ENCODE results near the gene NALCN. TPM values are rescaled to one million over a fixed set of nuclear protein-coding genes. Genes with fewer than 3 reads are reported as not detected.

The NALCN gene
- total RNA-seq, 1 donor from 2014 or later: 0.12 TPM

DNA sequence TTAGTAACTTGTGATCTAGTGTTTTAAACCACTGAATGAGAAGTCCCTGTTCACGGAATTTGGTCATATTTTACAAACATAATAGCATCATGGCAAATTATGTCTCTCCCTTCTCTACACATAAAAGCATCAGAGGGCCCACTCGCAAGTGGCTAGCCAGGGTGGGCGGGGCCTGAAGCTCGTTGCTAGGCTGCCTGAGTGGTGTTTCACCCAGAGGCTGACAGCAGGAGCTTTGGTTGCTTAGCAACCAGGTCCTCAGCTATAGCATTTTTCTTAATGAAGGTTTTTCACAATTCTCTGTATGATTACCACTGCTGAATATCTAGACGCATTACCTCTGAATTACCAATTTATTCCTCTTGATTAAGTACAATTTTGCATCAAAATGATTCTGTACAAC, 126.5 kb downstream of the NALCN start:
- Mint-ChIP-seq H3K9me3 (ENCODE audit: low read depth) (no peaks in the 10 kb centered on the region), H3K4me1 (ENCODE audit: low read depth) (no peaks in the 10 kb centered on the region), H3K27ac (no peak overlapping the region), H3K27me3 (peaks cover 3% of the 10 kb centered on the region), H3K36me3 (ENCODE audit: insufficient read depth) (no peaks in the 10 kb centered on the region), H3K4me3 (ENCODE audit: low read depth) (no peak overlapping the region)
- TF ChIP-seq, protein P1, sequence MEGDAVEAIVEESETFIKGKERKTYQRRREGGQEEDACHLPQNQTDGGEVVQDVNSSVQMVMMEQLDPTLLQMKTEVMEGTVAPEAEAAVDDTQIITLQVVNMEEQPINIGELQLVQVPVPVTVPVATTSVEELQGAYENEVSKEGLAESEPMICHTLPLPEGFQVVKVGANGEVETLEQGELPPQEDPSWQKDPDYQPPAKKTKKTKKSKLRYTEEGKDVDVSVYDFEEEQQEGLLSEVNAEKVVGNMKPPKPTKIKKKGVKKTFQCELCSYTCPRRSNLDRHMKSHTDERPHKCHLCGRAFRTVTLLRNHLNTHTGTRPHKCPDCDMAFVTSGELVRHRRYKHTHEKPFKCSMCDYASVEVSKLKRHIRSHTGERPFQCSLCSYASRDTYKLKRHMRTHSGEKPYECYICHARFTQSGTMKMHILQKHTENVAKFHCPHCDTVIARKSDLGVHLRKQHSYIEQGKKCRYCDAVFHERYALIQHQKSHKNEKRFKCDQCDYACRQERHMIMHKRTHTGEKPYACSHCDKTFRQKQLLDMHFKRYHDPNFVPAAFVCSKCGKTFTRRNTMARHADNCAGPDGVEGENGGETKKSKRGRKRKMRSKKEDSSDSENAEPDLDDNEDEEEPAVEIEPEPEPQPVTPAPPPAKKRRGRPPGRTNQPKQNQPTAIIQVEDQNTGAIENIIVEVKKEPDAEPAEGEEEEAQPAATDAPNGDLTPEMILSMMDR (IDR thresholded peaks at IDR 0.05; ENCODE audit: unreplicated experiment): no peak
- peak; percentile 26 for DNase-seq (ENCODE audit: low spot score, unreplicated experiment)

DNA sequence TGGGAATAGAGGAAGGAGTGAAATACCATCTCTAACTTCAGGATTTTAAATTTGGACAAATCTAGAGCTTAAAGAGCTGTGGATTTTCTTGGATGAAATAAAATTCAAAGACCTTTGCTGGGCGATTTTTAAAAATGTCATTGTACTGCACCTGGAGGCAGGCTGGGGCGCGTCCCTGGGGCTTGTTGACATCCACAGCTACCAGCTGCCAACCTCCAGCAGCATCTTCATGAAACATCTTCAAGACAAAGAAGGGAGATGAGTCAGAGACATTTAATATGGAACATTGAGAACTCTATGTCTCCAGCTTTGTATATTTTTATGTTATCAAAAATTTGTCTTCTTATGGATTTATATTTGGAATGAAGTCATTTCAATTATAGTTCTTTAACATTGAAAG, 132.5 kb downstream of the NALCN start:
- Mint-ChIP-seq H3K27ac (no peak overlapping the region), H3K4me3 (ENCODE audit: low read depth) (no peak overlapping the region), H3K36me3 (ENCODE audit: insufficient read depth) (no peaks in the 10 kb centered on the region), H3K27me3 (peaks cover 3% of the 10 kb centered on the region), H3K4me1 (ENCODE audit: low read depth) (no peaks in the 10 kb centered on the region), H3K9me3 (ENCODE audit: low read depth) (no peaks in the 10 kb centered on the region)
- TF ChIP-seq, protein P1 (IDR thresholded peaks at IDR 0.05; ENCODE audit: unreplicated experiment): no peak
- DNase-seq (ENCODE audit: low spot score, unreplicated experiment): no peak

DNA sequence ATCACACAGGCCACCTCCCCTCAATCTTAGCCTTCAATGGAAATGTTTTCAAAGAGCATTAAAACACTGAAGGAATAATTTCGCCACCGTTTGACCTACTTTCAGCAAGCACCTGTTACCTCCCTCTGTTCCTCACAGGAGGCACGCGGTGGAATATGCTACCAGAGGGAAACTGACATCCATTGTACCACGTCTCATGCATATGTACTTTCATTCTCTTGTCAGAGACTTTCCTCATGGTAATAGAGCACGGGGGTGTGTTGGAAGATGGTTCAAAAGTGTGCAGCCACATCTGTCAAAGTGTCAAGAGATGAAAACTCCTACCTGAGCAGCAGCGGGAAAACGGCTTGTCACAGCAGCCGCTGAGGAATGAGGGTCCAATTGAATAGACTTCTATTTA, 143.4 kb downstream of the NALCN start:
- H3K27me3 Mint-ChIP-seq: no peaks in the 10 kb centered on the region
- no peak for DNase-seq (ENCODE audit: low spot score, unreplicated experiment)
- H3K4me3 Mint-ChIP-seq (ENCODE audit: low read depth): no peak overlapping the region
- no peaks in the 10 kb centered on the region for H3K9me3 Mint-ChIP-seq (ENCODE audit: low read depth)
- TF ChIP-seq, protein P1 (IDR thresholded peaks at IDR 0.05; ENCODE audit: unreplicated experiment): no peak
- H3K36me3 Mint-ChIP-seq (ENCODE audit: insufficient read depth): no peaks in the 10 kb centered on the region
- H3K4me1 Mint-ChIP-seq (ENCODE audit: low read depth): no peaks in the 10 kb centered on the region
- H3K27ac Mint-ChIP-seq: no peak overlapping the region

GRCh38 chr13:101271681-101272245, 144.5 kb downstream of the NALCN start:
- TF ChIP-seq, protein P1 (IDR thresholded peaks at IDR 0.05; ENCODE audit: unreplicated experiment): no peak
- H3K27me3 Mint-ChIP-seq: no peaks in the 10 kb centered on the region
- H3K36me3 Mint-ChIP-seq (ENCODE audit: insufficient read depth): no peaks in the 10 kb centered on the region
- DNase-seq (ENCODE audit: low spot score, unreplicated experiment): no peak
- no peaks in the 10 kb centered on the region for H3K9me3 Mint-ChIP-seq (ENCODE audit: low read depth)
- no peaks in the 10 kb centered on the region for H3K4me1 Mint-ChIP-seq (ENCODE audit: low read depth)
- no peak overlapping the region for H3K27ac Mint-ChIP-seq
- no peak overlapping the region for H3K4me3 Mint-ChIP-seq (ENCODE audit: low read depth)

- Mint-ChIP-seq H3K4me1 (ENCODE audit: low read depth) (no peaks in the 10 kb centered on the region), H3K9me3 (ENCODE audit: low read depth) (no peaks in the 10 kb centered on the region), H3K27ac (no peak overlapping the region), H3K36me3 (ENCODE audit: insufficient read depth) (no peaks in the 10 kb centered on the region), H3K4me3 (ENCODE audit: low read depth) (no peak overlapping the region), H3K27me3 (no peaks in the 10 kb centered on the region)
- no peak for DNase-seq (ENCODE audit: low spot score, unreplicated experiment)
- TF ChIP-seq, protein P1 (IDR thresholded peaks at IDR 0.05; ENCODE audit: unreplicated experiment): no peak
Measured at GRCh38 chr13:101267656-101268055, 148.7 kb downstream of the NALCN start.
